A673 (cell line): Measurements from ENCODE around the gene ZNF322.
"Not testable (repeated sequence)": the region's sequence is repeated elsewhere in the genome, so short reads cannot be mapped to it uniquely, and the experiment has no call there.

Source experiments
- CTCF ChIP-seq: fragments of 300-800, 200-600 bp; sonication (generic); conservative IDR thresholded peaks from 2 replicates; pipeline ENCODE4 v1.5.1; 2017; ENCODE audit warnings: low read depth, mild to moderate bottlenecking, antibody characterized with exemption, low read length, moderate library complexity, mixed read lengths
- EZH2 ChIP-seq: fragments of 200-600 bp; sonication (generic); IDR thresholded peaks from 2 replicates; pipeline ENCODE4 v1.6.1; 2017; ENCODE audit warnings: borderline replicate concordance, low read depth, mild to moderate bottlenecking, mixed read lengths, antibody characterized with exemption, low read length; ENCODE audit not compliant: poor library complexity, severe bottlenecking

- not testable (repeated sequence) for TF ChIP-seq CTCF, EZH2
Observed at GRCh38 chr6:26701023-26701747, 41.6 kb upstream of the ZNF322 start.
